ENCODE results near the gene HBZ.
A peak's percentile ranks its signal among the peaks of the same experiment; 100 is the strongest.
"Not testable (repeated sequence)": the region's sequence is repeated elsewhere in the genome, so short reads cannot be mapped to it uniquely, and the experiment has no call there.

Gene HBZ

GRCh38 chr16:138049-138417 lies 14.4 kb upstream of the HBZ start:
- peak; percentile 23 for DNase-seq

- no peak for DNase-seq
Observed at GRCh38 chr16:140175-140857, 12.1 kb upstream of the HBZ start.

- no peak for DNase-seq
Observed at GRCh38 chr16:142405-142967, 10.0 kb upstream of the HBZ start.

- DNase-seq = no peak
Observed at GRCh38 chr16:143047-143446, 9.4 kb upstream of the HBZ start.

GRCh38 chr16:143456-143855 lies 9.0 kb upstream of the HBZ start:
- DNase-seq = no peak

- DNase-seq = no peak
Observed at GRCh38 chr16:144797-145252, 7.6 kb upstream of the HBZ start.

GRCh38 chr16:146646-147045 lies 5.8 kb upstream of the HBZ start:
- no peak for DNase-seq

- no peak for DNase-seq
Observed at GRCh38 chr16:149024-149660, 3.3 kb upstream of the HBZ start.

- not testable (repeated sequence) for DNase-seq
Observed at GRCh38 chr16:153129-153521, 681 bp downstream of the HBZ start.

- DNase-seq = not testable (repeated sequence)
Observed at GRCh38 chr16:153550-154216, 1.2 kb downstream of the HBZ start.

GRCh38 chr16:154217-155030 lies 2.0 kb downstream of the HBZ start:
- no peak for DNase-seq

- no peak for DNase-seq
Observed at GRCh38 chr16:155031-155398, 2.6 kb downstream of the HBZ start.

- no peak for DNase-seq
Observed at GRCh38 chr16:159136-159849, 6.8 kb downstream of the HBZ start.

GRCh38 chr16:160242-160641 lies 7.8 kb downstream of the HBZ start:
- not testable (repeated sequence) for DNase-seq

GRCh38 chr16:160691-161190 lies 8.3 kb downstream of the HBZ start:
- no peak for DNase-seq

- DNase-seq = no peak
Observed at GRCh38 chr16:162271-162991, 10.0 kb downstream of the HBZ start.

GRCh38 chr16:163139-163538 lies 10.7 kb downstream of the HBZ start:
- not testable (repeated sequence) for DNase-seq

GRCh38 chr16:163696-164095 lies 11.3 kb downstream of the HBZ start:
- DNase-seq = not testable (repeated sequence)

- not testable (repeated sequence) for DNase-seq
Observed at GRCh38 chr16:164134-164823, 11.8 kb downstream of the HBZ start.

GRCh38 chr16:164827-165538 lies 12.5 kb downstream of the HBZ start:
- DNase-seq = no peak

All from CD4-positive, alpha-beta T cell treated with Interleukin-12 subunit alpha and Interleukin-12 subunit beta, for 1 hour (primary cell).